Transverse colon (tissue), 3 donors: Measurements from ENCODE around the gene CHCHD3.

ENCODE experiments used
- EP300 ChIP-seq: sonication (generic); formaldehyde crosslinking; IDR thresholded peaks from one replicate; pipeline ENCODE4 v1.6.1; 2017; ENCODE audit warnings: antibody characterized with exemption, low read depth
- TF ChIP-seq, protein P1 (sequence below), 5 experiments: fragments of 200-600 bp in 3 of 5; fragments of 450-650 bp in 2 of 5; sonication (generic) in 3 of 5; IDR thresholded peaks; 1 replicate in 2 of 5; 2 replicates in 3 of 5; pipeline ENCODE4 v1.5.1; 2016 to 2017; ENCODE audit warnings: antibody characterized with exemption in 5 of 5, inconsistent platforms in 3 of 5, mild to moderate bottlenecking in 2 of 5, moderate library complexity in 1 of 5

GRCh38 chr7:132778761-132779160 lies 303.1 kb downstream of the CHCHD3 start:
- TF ChIP-seq EP300, result no peak
- TF ChIP-seq, protein P1, sequence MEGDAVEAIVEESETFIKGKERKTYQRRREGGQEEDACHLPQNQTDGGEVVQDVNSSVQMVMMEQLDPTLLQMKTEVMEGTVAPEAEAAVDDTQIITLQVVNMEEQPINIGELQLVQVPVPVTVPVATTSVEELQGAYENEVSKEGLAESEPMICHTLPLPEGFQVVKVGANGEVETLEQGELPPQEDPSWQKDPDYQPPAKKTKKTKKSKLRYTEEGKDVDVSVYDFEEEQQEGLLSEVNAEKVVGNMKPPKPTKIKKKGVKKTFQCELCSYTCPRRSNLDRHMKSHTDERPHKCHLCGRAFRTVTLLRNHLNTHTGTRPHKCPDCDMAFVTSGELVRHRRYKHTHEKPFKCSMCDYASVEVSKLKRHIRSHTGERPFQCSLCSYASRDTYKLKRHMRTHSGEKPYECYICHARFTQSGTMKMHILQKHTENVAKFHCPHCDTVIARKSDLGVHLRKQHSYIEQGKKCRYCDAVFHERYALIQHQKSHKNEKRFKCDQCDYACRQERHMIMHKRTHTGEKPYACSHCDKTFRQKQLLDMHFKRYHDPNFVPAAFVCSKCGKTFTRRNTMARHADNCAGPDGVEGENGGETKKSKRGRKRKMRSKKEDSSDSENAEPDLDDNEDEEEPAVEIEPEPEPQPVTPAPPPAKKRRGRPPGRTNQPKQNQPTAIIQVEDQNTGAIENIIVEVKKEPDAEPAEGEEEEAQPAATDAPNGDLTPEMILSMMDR (IDR thresholded peaks at IDR 0.05), result no peak
